NB4 (cell line): Measurements from ENCODE around the gene PIGL.

Experiments
- CTCF ChIP-seq: IDR thresholded peaks from one replicate; pipeline ENCODE4 v1.5.1; 2012; ENCODE audit warnings: low read depth, low read length
- MAX ChIP-seq: IDR thresholded peaks from 2 replicates; pipeline ENCODE4 v1.6.1; 2011; ENCODE audit warnings: low read depth, low read length

GRCh38 chr17:16329519-16330271 lies 112.7 kb downstream of the PIGL start:
- TF ChIP-seq CTCF (no peak), MAX (no peak)
